ENCODE data around the gene MDC1.
A peak's percentile ranks its signal among the peaks of the same experiment; 100 is the strongest.
"Not testable (repeated sequence)": the region's sequence is repeated elsewhere in the genome, so short reads cannot be mapped to it uniquely, and the experiment has no call there.

MDC1 gene

GRCh38 chr6:30725713-30726505 is 8.8 kb upstream of the MDC1 start:
- no peak for DNase-seq (ENCODE audit: low spot score)

GRCh38 chr6:30724906-30725667 is 8.0 kb upstream of the MDC1 start:
- DNase-seq (ENCODE audit: low spot score) = no peak

DNA sequence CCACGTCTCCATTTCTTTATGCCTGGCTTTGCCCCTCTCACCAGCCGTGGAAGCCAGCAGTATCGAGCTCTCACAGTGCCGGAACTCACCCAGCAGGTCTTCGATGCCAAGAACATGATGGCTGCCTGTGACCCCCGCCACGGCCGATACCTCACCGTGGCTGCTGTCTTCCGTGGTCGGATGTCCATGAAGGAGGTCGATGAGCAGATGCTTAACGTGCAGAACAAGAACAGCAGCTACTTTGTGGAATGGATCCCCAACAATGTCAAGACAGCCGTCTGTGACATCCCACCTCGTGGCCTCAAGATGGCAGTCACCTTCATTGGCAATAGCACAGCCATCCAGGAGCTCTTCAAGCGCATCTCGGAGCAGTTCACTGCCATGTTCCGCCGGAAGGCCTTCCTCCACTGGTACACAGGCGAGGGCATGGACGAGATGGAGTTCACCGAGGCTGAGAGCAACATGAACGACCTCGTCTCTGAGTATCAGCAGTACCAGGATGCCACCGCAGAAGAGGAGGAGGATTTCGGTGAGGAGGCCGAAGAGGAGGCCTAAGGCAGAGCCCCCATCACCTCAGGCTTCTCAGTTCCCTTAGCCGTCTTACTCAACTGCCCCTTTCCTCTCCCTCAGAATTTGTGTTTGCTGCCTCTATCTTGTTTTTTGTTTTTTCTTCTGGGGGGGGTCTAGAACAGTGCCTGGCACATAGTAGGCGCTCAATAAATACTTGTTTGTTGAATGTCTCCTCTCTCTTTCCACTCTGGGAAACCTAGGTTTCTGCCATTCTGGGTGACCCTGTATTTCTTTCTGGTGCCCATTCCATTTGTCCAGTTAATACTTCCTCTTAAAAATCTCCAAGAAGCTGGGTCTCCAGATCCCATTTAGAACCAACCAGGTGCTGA is 7.0 kb upstream of the MDC1 start:
- DNase-seq (ENCODE audit: low spot score) = not testable (repeated sequence)

DNA sequence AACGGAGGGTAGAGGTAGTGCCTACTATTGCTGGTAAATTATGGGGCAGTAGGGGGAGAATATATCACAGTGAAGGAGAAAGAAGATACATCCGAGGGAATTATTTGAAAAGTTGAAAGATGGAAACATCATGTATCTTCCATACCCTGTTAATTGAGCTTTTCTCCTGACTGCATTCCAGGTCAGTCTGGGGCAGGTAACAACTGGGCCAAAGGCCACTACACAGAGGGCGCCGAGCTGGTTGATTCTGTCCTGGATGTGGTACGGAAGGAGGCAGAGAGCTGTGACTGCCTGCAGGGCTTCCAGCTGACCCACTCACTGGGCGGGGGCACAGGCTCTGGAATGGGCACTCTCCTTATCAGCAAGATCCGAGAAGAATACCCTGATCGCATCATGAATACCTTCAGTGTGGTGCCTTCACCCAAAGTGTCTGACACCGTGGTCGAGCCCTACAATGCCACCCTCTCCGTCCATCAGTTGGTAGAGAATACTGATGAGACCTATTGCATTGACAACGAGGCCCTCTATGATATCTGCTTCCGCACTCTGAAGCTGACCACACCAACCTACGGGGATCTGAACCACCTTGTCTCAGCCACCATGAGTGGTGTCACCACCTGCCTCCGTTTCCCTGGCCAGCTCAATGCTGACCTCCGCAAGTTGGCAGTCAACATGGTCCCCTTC is 6.2 kb upstream of the MDC1 start:
- DNase-seq (ENCODE audit: low spot score) = not testable (repeated sequence)

DNA sequence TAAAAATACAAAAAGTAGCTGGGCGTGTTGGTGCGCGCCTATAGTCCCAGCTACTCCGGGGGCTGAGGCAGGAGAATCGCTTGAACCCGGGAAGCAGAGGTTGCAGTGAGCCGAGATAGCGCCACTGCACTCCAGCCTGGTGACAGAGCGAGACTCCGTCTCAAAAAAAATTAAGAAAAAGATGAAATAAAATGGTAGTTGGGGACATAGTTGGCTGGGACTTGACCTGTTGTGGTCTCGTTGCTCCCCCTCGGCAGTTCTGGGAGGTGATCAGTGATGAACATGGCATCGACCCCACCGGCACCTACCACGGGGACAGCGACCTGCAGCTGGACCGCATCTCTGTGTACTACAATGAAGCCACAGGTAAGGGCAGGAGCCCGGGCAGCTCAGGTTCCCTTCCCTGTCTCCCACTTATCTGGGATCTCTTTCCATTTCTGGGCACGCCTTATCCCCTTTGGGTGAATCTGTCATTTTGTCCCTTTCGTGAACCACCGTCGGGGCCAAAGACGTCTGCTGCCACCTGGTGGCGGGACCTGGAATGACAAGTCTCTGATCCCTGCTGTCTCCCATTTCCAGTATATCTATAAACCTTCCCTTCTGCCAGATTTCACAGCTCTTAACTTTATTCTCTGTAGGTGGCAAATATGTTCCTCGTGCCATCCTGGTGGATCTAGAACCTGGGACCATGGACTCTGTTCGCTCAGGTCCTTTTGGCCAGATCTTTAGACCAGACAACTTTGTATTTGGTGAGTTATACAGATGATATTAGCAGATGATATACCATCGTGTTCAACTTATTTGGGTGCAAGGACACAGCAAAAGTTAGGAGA is 5.4 kb upstream of the MDC1 start:
- peak; percentile 54 for DNase-seq (ENCODE audit: low spot score)

GRCh38 chr6:30722025-30722279 is 4.9 kb upstream of the MDC1 start:
- not testable (repeated sequence) for DNase-seq (ENCODE audit: low spot score)

DNA sequence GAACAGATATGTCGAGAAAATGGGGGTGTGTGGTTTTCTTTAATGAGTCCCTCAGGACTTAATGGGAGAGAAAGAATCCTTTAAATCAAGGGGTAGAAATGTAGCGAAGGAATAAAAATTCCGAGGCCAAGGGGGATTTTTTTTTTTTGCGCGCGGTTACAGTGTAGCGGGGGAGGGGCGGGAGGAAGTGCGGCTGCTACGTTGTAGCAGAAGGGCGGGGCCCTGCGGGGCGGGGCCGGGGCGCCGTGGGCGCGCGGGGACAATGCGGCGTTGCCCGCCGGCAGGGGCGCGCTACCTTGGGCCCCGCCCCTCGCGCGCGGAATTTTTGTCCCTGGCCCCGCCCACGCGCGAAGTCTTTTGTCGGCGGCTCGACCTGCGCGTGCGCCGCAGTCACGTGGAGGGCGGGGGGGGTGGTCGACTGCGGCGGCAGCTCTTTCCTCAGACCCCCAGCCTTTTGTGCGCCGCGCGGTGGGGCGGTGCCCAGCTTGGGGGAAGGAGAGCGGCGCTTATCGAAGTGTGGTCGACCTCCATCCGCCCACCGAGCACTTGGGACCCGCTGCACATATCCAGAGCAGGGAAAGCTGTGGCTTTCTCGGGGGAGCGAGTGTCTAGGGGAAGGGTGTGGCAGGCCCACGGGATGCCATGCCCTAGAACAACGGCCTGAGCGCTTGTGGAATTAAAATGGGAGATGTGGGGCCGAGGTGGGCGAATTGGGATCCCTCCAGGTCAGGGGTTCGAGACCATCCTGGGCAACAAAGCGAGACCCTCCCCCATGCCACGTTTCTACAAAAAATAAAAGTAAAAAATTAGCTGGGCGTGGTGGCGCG is 4.3 kb upstream of the MDC1 start:
- peak; percentile 74 for DNase-seq (ENCODE audit: low spot score)

GRCh38 chr6:30720738-30721197 is 3.7 kb upstream of the MDC1 start:
- peak; percentile 20 for DNase-seq (ENCODE audit: low spot score)

- DNase-seq (ENCODE audit: low spot score) = peak; percentile 83
Measured at GRCh38 chr6:30719791-30720737, 3.0 kb upstream of the MDC1 start, which contains the start of gene TUBB. TSS of gene TUBB (plus strand) at chr6:30720352. CDS start at chr6:30720507, 155 bp downstream.

DNA sequence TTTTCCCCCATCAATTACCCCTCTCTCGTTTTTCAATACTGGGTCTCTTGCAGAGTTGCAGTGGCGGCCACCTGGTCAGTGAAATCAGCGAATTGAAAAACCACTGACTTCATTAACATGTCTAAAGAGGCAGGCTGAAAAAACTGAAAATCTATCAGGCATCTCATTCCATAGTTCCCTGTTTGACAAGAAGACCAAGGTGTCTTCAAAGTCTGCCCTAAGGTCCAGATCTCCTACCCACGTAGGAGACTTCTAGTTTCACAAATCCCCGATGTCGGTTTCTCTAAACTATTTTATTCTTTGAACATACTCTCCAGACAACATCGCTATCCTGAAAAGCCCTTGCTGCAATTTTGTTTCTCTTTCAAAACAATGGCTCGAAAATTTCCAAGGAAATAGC is 2.3 kb upstream of the MDC1 start:
- no peak for DNase-seq (ENCODE audit: low spot score)

- DNase-seq (ENCODE audit: low spot score) = not testable (repeated sequence)
Measured at GRCh38 chr6:30717845-30718720, 1.0 kb upstream of the MDC1 start.

- no peak for DNase-seq (ENCODE audit: low spot score)
Measured at GRCh38 chr6:30716879-30717128, 277 bp downstream of the MDC1 start.

- no peak for DNase-seq (ENCODE audit: low spot score)
Measured at GRCh38 chr6:30714263-30714662, 2.8 kb downstream of the MDC1 start.

- no peak for DNase-seq (ENCODE audit: low spot score)
Measured at GRCh38 chr6:30712441-30712945, 4.6 kb downstream of the MDC1 start.

DNA sequence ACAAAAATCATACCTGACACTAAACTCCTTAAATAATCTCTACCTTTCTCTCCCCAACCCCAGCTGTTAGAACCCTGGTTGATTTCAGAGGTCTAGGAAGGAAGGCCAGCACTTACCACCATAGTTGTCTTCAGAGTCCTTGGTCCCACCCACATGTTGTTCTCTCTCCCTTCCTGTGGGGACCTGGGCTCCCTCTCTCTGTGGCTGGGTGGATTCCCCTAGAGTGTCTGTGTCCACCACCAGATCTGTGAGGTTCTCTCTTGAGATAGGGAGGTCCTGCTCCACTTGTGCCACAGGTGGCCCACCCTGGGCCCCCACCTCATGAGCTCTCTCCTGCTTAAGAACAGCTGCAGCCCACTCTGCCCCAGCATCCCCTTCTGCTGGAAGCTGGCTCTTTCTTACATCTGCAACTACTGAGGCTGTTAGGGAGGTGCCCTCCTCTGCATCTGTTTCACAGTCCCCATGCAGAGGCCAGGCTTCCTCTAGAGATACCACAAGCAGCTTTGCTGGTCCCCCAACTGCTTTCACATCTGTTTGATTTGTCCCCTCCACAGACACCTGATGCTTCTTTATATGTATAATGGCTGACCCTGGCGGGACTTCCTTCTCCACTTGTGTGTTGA is 5.2 kb downstream of the MDC1 start:
- DNase-seq (ENCODE audit: low spot score) = no peak

DNA sequence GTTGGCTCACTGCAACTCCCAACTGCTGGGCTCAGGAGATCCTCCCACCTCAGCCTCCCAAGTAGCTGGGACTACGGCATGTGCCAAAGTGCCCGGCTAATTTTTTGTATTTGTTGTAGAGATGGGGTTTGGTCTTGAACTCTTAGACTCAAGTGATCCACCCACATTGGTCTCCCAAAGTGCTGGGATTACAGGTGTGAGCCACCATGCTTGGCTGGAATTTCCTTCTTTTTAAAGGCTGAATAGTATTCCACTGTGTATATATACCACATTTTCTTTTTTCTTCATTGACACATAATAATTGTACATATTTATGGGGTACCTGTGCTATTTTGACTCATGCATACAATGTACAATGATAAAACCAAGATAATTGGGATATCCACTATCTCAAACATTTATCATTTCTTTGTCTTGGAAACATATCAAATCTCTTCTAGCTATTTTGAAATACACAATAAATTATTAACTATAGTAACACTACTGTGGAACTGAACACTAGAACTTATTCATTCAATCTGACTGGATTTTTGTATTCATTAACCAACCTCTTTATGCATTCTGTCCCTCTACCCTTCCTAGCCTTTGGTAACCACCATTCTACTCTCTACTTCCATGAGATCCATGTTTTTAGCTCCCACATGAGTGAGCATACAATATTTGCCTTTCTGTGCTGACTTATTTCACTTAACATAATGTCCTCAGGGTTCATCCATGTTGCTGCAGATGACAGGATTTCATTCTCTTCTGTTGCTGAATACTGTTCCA is 7.8 kb downstream of the MDC1 start:
- DNase-seq (ENCODE audit: low spot score) = no peak

All from iPS-NIHi11 (cell line).